ENCODE results near the gene PPP2R5C. TPM values are rescaled to one million over a fixed set of nuclear protein-coding genes. Genes with fewer than 3 reads are reported as not detected.
A peak's percentile ranks its signal among the peaks of the same experiment; 100 is the strongest.

PPP2R5C gene
- polyA plus RNA-seq, 4 donors: 59.6 to 90.8 (median 74.2) TPM

DNA sequence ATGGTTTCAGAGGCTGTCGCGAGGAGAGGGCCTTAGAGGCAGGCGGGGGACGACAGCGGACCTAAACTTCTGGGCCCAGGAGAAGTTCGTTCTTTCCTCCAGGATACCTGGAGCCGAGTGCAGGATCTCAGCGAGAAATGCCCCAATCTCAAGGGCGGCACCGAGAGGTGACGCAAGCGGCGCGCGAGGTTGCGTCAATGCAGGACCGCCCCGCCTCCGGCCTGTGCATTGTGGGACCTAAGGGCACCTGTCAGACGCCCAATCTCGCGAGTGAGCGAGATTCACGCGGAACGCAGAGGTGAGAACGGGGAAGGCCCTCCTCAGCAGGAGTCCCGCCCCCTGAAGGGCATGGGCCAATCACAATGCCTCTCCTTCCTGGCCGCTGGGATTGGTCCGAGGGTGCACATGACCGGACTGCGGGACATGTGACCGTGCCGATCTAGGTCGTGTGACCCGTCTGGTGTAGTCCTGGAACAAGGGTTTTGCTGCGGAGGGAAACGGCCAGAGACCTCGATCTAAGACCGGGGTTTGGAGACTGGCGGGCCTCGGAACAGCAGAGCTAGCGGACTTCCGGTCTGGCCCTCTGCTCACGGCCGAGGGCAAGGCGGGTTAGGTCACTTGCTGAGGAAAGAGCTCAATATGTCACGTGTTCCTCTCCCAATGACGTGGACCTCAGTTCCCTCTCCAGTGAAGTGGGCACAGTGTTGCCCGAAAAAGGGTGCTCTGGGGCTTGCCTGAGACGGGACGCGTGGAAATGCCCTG, 186.6 kb downstream of the PPP2R5C start:
- FAIRE-seq (peak; percentile 49), DNase-seq (peak; percentile 100)

DNA sequence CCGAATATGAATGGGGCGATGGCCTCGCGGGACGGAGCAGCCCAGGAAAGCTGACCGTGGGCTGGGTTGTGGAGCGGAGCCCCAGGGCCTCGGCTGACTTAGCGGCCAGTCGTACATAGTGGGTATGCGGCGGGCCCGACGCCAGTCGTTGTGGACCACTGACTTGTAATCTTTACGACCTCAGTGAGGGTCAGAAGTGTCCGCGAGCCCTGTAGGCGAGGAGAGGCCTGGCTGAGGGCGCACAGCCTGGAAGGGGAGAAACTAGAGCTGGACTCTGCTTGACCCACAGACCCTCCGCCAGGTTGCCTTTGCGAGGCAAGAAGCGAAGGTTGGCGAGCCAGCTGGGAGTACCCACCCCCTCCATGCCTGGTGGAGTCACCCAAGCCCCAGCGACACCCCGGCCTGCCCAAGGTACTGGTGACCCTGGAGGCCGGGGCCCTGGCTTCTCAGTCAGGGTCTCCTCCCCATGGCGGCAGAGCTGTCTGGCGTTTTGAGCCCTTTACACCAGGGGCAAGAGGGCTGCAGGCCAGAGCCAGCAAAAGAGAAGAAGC, 187.2 kb downstream of the PPP2R5C start:
- no peak for DNase-seq
- Histone ChIP-seq H3K4me3 (ENCODE audit: low read depth in 1 of 3, low read length in 3 of 3) (peak overlapping the region; percentile 44 to 86 (median 81)), H3K4me1 (ENCODE audit: control insufficient read depth in 3 of 3, insufficient read depth in 2 of 3, low read depth in 1 of 3, low read length in 2 of 3) (peaks cover 0 to 8% (median 3%) of the 10 kb centered on the region in 3 donors), H3K27ac (ENCODE audit: low read depth in 1 of 3, low read length in 2 of 3) (peak overlapping the region; percentile 87 to 93 (median 92)), H3K9me3 (ENCODE audit: control insufficient read depth in 2 of 2, insufficient read depth in 1 of 2, low read depth in 1 of 2, low read length in 1 of 2) (peaks cover 0 to 2% of the 10 kb centered on the region in 2 donors), H3K27me3 (ENCODE audit: control insufficient read depth in 3 of 3, insufficient read depth in 3 of 3, low read length in 3 of 3) (peaks cover 0 to 19% (median 0%) of the 10 kb centered on the region in 3 donors), H3K36me3 (ENCODE audit: control insufficient read depth in 3 of 3, insufficient read depth in 2 of 3, low read depth in 1 of 3, low read length in 3 of 3) (peaks cover 0 to 8% (median 0%) of the 10 kb centered on the region in 3 donors)
- 1 to 8% (median 4%) methylated on average over 23 to 29 of the region's 29 CpGs for WGBS, 3 donors
- FAIRE-seq: no peak

More for the DNA sequence above, 186.6 kb downstream of the PPP2R5C start:
- H3K36me3 ChIP-seq (ENCODE audit: control insufficient read depth in 3 of 3, insufficient read depth in 2 of 3, low read depth in 1 of 3, low read length in 3 of 3): peaks cover 0 to 7% (median 0%) of the 10 kb centered on the region in 3 donors
- WGBS, 3 donors: 0 to 1% (median 0%) methylated on average over 51 to 53 of the region's 53 CpGs
- peak overlapping the region; percentile 87 to 98 (median 95) for H3K27ac ChIP-seq (ENCODE audit: low read depth in 1 of 3, low read length in 2 of 3)
- peaks cover 0 to 21% (median 0%) of the 10 kb centered on the region in 3 donors for H3K27me3 ChIP-seq (ENCODE audit: control insufficient read depth in 3 of 3, insufficient read depth in 3 of 3, low read length in 3 of 3)
- peak overlapping the region; percentile 44 to 89 (median 81) for H3K4me3 ChIP-seq (ENCODE audit: low read depth in 1 of 3, low read length in 3 of 3)
- peaks cover 0 to 8% (median 3%) of the 10 kb centered on the region in 3 donors for H3K4me1 ChIP-seq (ENCODE audit: control insufficient read depth in 3 of 3, insufficient read depth in 2 of 3, low read depth in 1 of 3, low read length in 2 of 3)
- peaks cover 0 to 2% of the 10 kb centered on the region in 2 donors for H3K9me3 ChIP-seq (ENCODE audit: control insufficient read depth in 2 of 2, insufficient read depth in 1 of 2, low read depth in 1 of 2, low read length in 1 of 2)

DNA sequence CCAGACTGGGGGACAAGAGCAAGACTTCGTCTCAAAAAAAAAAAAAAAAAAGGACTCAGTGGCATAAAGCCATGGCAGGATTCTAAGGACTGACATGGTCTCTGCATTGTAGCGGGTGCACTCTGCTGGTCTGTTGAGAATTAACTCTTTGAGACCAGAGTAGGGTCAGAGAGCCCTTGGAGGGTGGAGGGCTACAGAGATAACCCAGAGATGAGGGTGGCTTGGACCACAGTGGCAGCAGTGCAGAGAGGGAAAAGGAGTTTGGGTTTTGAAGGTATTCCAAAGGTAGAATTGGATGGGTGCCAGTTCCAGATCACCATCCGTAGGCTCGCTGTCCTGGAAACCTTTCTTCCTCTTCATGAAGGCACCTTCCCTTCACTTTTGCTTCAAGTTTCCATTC, 188.6 kb downstream of the PPP2R5C start:
- DNase-seq (no peak), FAIRE-seq (no peak)
- peaks cover 0 to 2% of the 10 kb centered on the region in 2 donors for H3K9me3 ChIP-seq (ENCODE audit: control insufficient read depth in 2 of 2, insufficient read depth in 1 of 2, low read depth in 1 of 2, low read length in 1 of 2)
- H3K36me3 ChIP-seq (ENCODE audit: control insufficient read depth in 3 of 3, insufficient read depth in 2 of 3, low read depth in 1 of 3, low read length in 3 of 3): peaks cover 0 to 8% (median 0%) of the 10 kb centered on the region in 3 donors
- no peak overlapping the region for H3K4me3 ChIP-seq (ENCODE audit: low read depth in 1 of 3, low read length in 3 of 3)
- no peak overlapping the region for H3K27ac ChIP-seq (ENCODE audit: low read depth in 1 of 3, low read length in 2 of 3)
- H3K4me1 ChIP-seq (ENCODE audit: control insufficient read depth in 3 of 3, insufficient read depth in 2 of 3, low read depth in 1 of 3, low read length in 2 of 3): peaks cover 0 to 8% (median 3%) of the 10 kb centered on the region in 3 donors
- peaks cover 0 to 12% (median 0%) of the 10 kb centered on the region in 3 donors for H3K27me3 ChIP-seq (ENCODE audit: control insufficient read depth in 3 of 3, insufficient read depth in 3 of 3, low read length in 3 of 3)
- WGBS, 3 donors: 62 to 80% (median 79%) methylated on average over 4 of the region's 4 CpGs

GRCh38 chr14:101950516-101951215, 189.2 kb downstream of the PPP2R5C start:
- 77 to 84% (median 78%) methylated on average over 4 of the region's 4 CpGs for WGBS, 3 donors
- no peak overlapping the region for H3K4me3 ChIP-seq (ENCODE audit: low read depth in 1 of 3, low read length in 3 of 3)
- no peak for FAIRE-seq
- H3K9me3 ChIP-seq (ENCODE audit: control insufficient read depth in 2 of 2, insufficient read depth in 1 of 2, low read depth in 1 of 2, low read length in 1 of 2): peaks cover 0 to 2% of the 10 kb centered on the region in 2 donors
- H3K27ac ChIP-seq (ENCODE audit: low read depth in 1 of 3, low read length in 2 of 3): no peak overlapping the region
- H3K36me3 ChIP-seq (ENCODE audit: control insufficient read depth in 3 of 3, insufficient read depth in 2 of 3, low read depth in 1 of 3, low read length in 3 of 3): peaks cover 0 to 8% (median 0%) of the 10 kb centered on the region in 3 donors
- H3K27me3 ChIP-seq (ENCODE audit: control insufficient read depth in 3 of 3, insufficient read depth in 3 of 3, low read length in 3 of 3): peaks cover 0 to 6% (median 0%) of the 10 kb centered on the region in 3 donors
- peaks cover 0 to 8% (median 3%) of the 10 kb centered on the region in 3 donors for H3K4me1 ChIP-seq (ENCODE audit: control insufficient read depth in 3 of 3, insufficient read depth in 2 of 3, low read depth in 1 of 3, low read length in 2 of 3)
- DNase-seq: no peak

- Histone ChIP-seq H3K9me3 (ENCODE audit: control insufficient read depth in 2 of 2, insufficient read depth in 1 of 2, low read depth in 1 of 2, low read length in 1 of 2) (no peaks in the 10 kb centered on the region), H3K27me3 (ENCODE audit: control insufficient read depth in 3 of 3, insufficient read depth in 3 of 3, low read length in 3 of 3) (no peaks in the 10 kb centered on the region), H3K27ac (ENCODE audit: low read depth in 1 of 3, low read length in 2 of 3) (no peak overlapping the region), H3K4me3 (ENCODE audit: low read depth in 1 of 3, low read length in 3 of 3) (no peak overlapping the region), H3K36me3 (ENCODE audit: control insufficient read depth in 3 of 3, insufficient read depth in 2 of 3, low read depth in 1 of 3, low read length in 3 of 3) (peaks cover 0 to 17% (median 0%) of the 10 kb centered on the region in 3 donors), H3K4me1 (ENCODE audit: control insufficient read depth in 3 of 3, insufficient read depth in 2 of 3, low read depth in 1 of 3, low read length in 2 of 3) (peaks cover 0 to 8% (median 3%) of the 10 kb centered on the region in 3 donors)
- DNase-seq: no peak
- FAIRE-seq: no peak
- WGBS, 3 donors: 71 to 83% (median 72%) methylated on average over 8 of the region's 8 CpGs
Measured at GRCh38 chr14:101953151-101953550, 191.6 kb downstream of the PPP2R5C start.

GRCh38 chr14:101954501-101954900, 193.0 kb downstream of the PPP2R5C start:
- Histone ChIP-seq H3K27me3 (ENCODE audit: control insufficient read depth in 3 of 3, insufficient read depth in 3 of 3, low read length in 3 of 3) (no peaks in the 10 kb centered on the region), H3K36me3 (ENCODE audit: control insufficient read depth in 3 of 3, insufficient read depth in 2 of 3, low read depth in 1 of 3, low read length in 3 of 3) (peaks cover 0 to 17% (median 0%) of the 10 kb centered on the region in 3 donors), H3K4me3 (ENCODE audit: low read depth in 1 of 3, low read length in 3 of 3) (no peak overlapping the region), H3K27ac (ENCODE audit: low read depth in 1 of 3, low read length in 2 of 3) (no peak overlapping the region), H3K9me3 (ENCODE audit: control insufficient read depth in 2 of 2, insufficient read depth in 1 of 2, low read depth in 1 of 2, low read length in 1 of 2) (no peaks in the 10 kb centered on the region), H3K4me1 (ENCODE audit: control insufficient read depth in 3 of 3, insufficient read depth in 2 of 3, low read depth in 1 of 3, low read length in 2 of 3) (peaks cover 0 to under 1% (median 0%) of the 10 kb centered on the region in 3 donors)
- DNase-seq (no peak), FAIRE-seq (no peak)
- WGBS, 3 donors: 90 to 91% (median 90%) methylated on average over 6 of the region's 6 CpGs

DNA sequence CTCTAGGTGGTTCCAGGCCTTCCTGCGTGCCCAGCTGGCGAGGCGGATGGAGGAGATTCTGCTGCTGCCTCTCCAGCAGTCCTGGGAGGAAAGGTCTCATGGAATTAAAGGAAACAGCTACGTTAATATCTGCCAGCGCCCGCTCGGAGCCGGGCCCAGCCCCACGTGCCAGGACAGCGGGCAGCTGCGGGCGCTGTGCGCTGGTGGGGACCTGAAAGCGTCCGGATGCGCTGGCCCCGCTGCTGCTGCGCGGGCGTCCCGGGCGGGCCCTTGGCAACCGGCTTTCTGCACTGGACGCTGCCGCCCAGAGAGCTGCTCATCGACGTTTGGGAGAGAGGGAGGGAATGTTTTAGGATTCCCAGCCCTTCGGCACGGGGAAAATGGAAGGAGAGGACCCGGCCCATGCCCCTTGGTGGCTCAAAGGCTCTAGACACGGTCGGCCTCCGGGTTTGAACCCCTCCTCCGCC, 194.2 kb downstream of the PPP2R5C start:
- DNase-seq (no peak), FAIRE-seq (no peak)
- no peaks in the 10 kb centered on the region for H3K4me1 ChIP-seq (ENCODE audit: control insufficient read depth in 3 of 3, insufficient read depth in 2 of 3, low read depth in 1 of 3, low read length in 2 of 3)
- H3K36me3 ChIP-seq (ENCODE audit: control insufficient read depth in 3 of 3, insufficient read depth in 2 of 3, low read depth in 1 of 3, low read length in 3 of 3): peaks cover 0 to 12% (median 0%) of the 10 kb centered on the region in 3 donors
- WGBS, 3 donors: 83 to 90% (median 87%) methylated on average over 28 to 34 of the region's 34 CpGs
- no peaks in the 10 kb centered on the region for H3K9me3 ChIP-seq (ENCODE audit: control insufficient read depth in 2 of 2, insufficient read depth in 1 of 2, low read depth in 1 of 2, low read length in 1 of 2)
- H3K27me3 ChIP-seq (ENCODE audit: control insufficient read depth in 3 of 3, insufficient read depth in 3 of 3, low read length in 3 of 3): no peaks in the 10 kb centered on the region
- no peak overlapping the region for H3K4me3 ChIP-seq (ENCODE audit: low read depth in 1 of 3, low read length in 3 of 3)
- H3K27ac ChIP-seq (ENCODE audit: low read depth in 1 of 3, low read length in 2 of 3): no peak overlapping the region
